ENCODE measurements around the gene FTL.

DNA sequence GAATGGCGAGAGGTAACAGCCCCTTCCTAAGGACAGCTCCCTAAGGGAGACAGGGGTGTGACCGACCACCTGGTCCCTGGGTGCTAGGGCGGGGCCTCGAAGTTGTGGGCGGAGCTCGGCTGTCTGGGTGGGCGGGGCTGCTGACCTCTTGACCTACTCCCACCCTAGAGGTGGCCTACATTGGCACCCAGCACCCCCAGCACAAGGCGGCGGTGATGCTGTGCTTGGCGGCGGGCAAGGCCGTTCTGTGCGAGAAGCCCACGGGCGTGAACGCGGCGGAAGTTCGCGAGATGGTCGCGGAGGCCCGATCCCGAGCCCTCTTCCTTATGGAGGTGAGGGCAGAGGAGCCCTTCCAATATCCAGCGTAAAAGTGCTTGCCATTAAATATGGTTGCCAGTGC lies 29.2 kb upstream of the FTL start:
- TF ChIP-seq, protein P1, sequence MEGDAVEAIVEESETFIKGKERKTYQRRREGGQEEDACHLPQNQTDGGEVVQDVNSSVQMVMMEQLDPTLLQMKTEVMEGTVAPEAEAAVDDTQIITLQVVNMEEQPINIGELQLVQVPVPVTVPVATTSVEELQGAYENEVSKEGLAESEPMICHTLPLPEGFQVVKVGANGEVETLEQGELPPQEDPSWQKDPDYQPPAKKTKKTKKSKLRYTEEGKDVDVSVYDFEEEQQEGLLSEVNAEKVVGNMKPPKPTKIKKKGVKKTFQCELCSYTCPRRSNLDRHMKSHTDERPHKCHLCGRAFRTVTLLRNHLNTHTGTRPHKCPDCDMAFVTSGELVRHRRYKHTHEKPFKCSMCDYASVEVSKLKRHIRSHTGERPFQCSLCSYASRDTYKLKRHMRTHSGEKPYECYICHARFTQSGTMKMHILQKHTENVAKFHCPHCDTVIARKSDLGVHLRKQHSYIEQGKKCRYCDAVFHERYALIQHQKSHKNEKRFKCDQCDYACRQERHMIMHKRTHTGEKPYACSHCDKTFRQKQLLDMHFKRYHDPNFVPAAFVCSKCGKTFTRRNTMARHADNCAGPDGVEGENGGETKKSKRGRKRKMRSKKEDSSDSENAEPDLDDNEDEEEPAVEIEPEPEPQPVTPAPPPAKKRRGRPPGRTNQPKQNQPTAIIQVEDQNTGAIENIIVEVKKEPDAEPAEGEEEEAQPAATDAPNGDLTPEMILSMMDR (IDR thresholded peaks at IDR 0.05), result no peak
- TF ChIP-seq POLR2A (IDR thresholded peaks at IDR 0.05), result no peak

All from testis (tissue), 2 donors.